Measurements from ENCODE around the gene USP40. TPM values are rescaled to one million over a fixed set of nuclear protein-coding genes. Genes with fewer than 3 reads are reported as not detected.

USP40 gene
- polyA plus RNA-seq, 2 of the 4 experiments (the other 2 are of a cell fraction) = 22.9 to 57.0 TPM

DNA sequence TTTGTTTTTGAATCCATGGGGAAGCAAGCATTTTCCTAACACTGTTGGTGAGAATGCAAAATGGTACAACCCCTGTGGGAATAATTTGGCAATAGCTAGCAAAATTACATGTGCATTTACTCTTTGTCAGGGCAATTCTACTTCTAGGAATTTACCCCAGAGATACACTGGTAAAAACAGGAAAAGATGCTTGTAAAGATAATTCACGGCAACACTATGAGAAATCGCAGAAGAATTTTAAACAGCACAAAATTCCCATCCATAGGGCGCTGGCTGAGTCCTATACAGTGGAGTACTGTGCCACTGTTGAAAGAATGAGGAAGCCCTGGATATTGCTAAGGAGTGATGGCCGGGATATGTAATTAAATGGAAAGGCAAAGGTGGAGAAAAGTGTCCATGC, 136.5 kb downstream of the USP40 start:
- H3K4me1 ChIP-seq = peaks cover 76% of the 10 kb centered on the region
- ChIA-PET CTCF (interaction anchor here (1.0 to 23.2 kb wide), 7 partner anchors 9 to 403 kb away, joined by 3 to 356 read pairs (median 4); partner anchors contain the start of gene ATG16L1), POLR2A (no interaction called here)

More for the DNA sequence above, 136.5 kb downstream of the USP40 start:
- Histone ChIP-seq H3K9me3 (peaks cover 10% of the 10 kb centered on the region), H3K27ac (peak overlapping the region; percentile 95 to 99), H3K4me2 (peak overlapping the region; percentile 63), H3K4me3 (0 out of 3 replicates have a peak overlapping the region, but pooled peaks have one; percentile 5)
- TF ChIP-seq HOXB13 (CRISPR knock-in tag; IDR thresholded peaks at IDR 0.05; ENCODE audit: low read depth) = no peak
- TF ChIP-seq HOXA7 (CRISPR knock-in tag; IDR thresholded peaks at IDR 0.05) = 0 out of 2 replicates have a peak, but pooled peaks have one; percentile 72
- peak in 1 of 2 experiments; percentile 25; a peak in 1 of 5 replicates for TF ChIP-seq EP300 (IDR thresholded peaks at IDR 0.05)
- TF ChIP-seq TFCP2L1 (CRISPR knock-in tag; IDR thresholded peaks at IDR 0.05) = no peak
- no peak for TF ChIP-seq KDM5A (IDR thresholded peaks at IDR 0.05)
- TF ChIP-seq RARB (CRISPR knock-in tag; IDR thresholded peaks at IDR 0.05) = no peak
- TF ChIP-seq, protein P1, sequence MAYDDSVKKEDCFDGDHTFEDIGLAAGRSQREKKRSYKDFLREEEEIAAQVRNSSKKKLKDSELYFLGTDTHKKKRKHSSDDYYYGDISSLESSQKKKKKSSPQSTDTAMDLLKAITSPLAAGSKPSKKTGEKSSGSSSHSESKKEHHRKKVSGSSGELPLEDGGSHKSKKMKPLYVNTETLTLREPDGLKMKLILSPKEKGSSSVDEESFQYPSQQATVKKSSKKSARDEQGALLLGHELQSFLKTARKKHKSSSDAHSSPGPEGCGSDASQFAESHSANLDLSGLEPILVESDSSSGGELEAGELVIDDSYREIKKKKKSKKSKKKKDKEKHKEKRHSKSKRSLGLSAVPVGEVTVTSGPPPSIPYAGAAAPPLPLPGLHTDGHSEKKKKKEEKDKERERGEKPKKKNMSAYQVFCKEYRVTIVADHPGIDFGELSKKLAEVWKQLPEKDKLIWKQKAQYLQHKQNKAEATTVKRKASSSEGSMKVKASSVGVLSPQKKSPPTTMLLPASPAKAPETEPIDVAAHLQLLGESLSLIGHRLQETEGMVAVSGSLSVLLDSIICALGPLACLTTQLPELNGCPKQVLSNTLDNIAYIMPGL (CRISPR knock-in tag; IDR thresholded peaks at IDR 0.05; ENCODE audit: borderline replicate concordance) = no peak
- TF ChIP-seq, protein P2, sequence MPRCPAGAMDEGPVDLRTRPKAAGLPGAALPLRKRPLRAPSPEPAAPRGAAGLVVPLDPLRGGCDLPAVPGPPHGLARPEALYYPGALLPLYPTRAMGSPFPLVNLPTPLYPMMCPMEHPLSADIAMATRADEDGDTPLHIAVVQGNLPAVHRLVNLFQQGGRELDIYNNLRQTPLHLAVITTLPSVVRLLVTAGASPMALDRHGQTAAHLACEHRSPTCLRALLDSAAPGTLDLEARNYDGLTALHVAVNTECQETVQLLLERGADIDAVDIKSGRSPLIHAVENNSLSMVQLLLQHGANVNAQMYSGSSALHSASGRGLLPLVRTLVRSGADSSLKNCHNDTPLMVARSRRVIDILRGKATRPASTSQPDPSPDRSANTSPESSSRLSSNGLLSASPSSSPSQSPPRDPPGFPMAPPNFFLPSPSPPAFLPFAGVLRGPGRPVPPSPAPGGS (IDR thresholded peaks at IDR 0.05) = no peak
- peak in 1 of 2 experiments; percentile 46; a peak in 1 of 4 replicates for TF ChIP-seq CEBPB (IDR thresholded peaks at IDR 0.05)
- TF ChIP-seq BHLHE40 (IDR thresholded peaks at IDR 0.05; ENCODE audit: low read depth, low read length) = no peak
- TF ChIP-seq HDAC2 (IDR thresholded peaks at IDR 0.05) = no peak
- TF ChIP-seq, protein P3, sequence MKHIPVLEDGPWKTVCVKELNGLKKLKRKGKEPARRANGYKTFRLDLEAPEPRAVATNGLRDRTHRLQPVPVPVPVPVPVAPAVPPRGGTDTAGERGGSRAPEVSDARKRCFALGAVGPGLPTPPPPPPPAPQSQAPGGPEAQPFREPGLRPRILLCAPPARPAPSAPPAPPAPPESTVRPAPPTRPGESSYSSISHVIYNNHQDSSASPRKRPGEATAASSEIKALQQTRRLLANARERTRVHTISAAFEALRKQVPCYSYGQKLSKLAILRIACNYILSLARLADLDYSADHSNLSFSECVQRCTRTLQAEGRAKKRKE (CRISPR knock-in tag; IDR thresholded peaks at IDR 0.05; ENCODE audit: low read depth) = peak; percentile 57; the same call in 1 of the 2 replicates
- no peak for TF ChIP-seq FOXS1 (CRISPR knock-in tag; IDR thresholded peaks at IDR 0.05)
- no peak for TF ChIP-seq FOSL2 (IDR thresholded peaks at IDR 0.05)
- TF ChIP-seq FOSL2 (CRISPR knock-in tag; IDR thresholded peaks at IDR 0.05) = peak; percentile 36; the same call in 1 of the 2 replicates
- TF ChIP-seq GATA3 (IDR thresholded peaks at IDR 0.05; ENCODE audit: borderline replicate concordance) = peak; percentile 86
- no peak for TF ChIP-seq PHF8 (IDR thresholded peaks at IDR 0.05; ENCODE audit: borderline replicate concordance, low read depth)
- TF ChIP-seq POLR2A (IDR thresholded peaks at IDR 0.05; ENCODE audit: low read length) = no peak
- no peak for TF ChIP-seq CBX2 (IDR thresholded peaks at IDR 0.05; ENCODE audit: borderline replicate concordance, low read depth)
- TF ChIP-seq, protein P4, sequence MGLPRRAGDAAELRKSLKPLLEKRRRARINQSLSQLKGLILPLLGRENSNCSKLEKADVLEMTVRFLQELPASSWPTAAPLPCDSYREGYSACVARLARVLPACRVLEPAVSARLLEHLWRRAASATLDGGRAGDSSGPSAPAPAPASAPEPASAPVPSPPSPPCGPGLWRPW (IDR thresholded peaks at IDR 0.05) = no peak
- TF ChIP-seq NPAS2 (CRISPR knock-in tag; IDR thresholded peaks at IDR 0.05; ENCODE audit: borderline replicate concordance) = no peak
- no peak for TF ChIP-seq ZC3H11A (IDR thresholded peaks at IDR 0.05)
- no peak for TF ChIP-seq RAD21 (conservative IDR thresholded peaks at IDR 0.05 in 1 of 2, IDR thresholded peaks at IDR 0.05 in 1 of 2)
- no peak for TF ChIP-seq TP53 (CRISPR knock-in tag; IDR thresholded peaks at IDR 0.05)
- TF ChIP-seq, protein P5, sequence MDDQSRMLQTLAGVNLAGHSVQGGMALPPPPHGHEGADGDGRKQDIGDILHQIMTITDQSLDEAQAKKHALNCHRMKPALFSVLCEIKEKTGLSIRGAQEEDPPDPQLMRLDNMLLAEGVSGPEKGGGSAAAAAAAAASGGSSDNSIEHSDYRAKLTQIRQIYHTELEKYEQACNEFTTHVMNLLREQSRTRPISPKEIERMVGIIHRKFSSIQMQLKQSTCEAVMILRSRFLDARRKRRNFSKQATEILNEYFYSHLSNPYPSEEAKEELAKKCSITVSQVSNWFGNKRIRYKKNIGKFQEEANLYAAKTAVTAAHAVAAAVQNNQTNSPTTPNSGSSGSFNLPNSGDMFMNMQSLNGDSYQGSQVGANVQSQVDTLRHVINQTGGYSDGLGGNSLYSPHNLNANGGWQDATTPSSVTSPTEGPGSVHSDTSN (IDR thresholded peaks at IDR 0.05) = no peak
- no peak for TF ChIP-seq HEYL (CRISPR knock-in tag; IDR thresholded peaks at IDR 0.05)
- no peak for TF ChIP-seq ZNF302 (CRISPR knock-in tag; IDR thresholded peaks at IDR 0.05)
- no peak for TF ChIP-seq CBX8 (IDR thresholded peaks at IDR 0.05)
- TF ChIP-seq ESRRA (IDR thresholded peaks at IDR 0.05; ENCODE audit: borderline replicate concordance, low read length) = no peak
- TF ChIP-seq, protein P6, sequence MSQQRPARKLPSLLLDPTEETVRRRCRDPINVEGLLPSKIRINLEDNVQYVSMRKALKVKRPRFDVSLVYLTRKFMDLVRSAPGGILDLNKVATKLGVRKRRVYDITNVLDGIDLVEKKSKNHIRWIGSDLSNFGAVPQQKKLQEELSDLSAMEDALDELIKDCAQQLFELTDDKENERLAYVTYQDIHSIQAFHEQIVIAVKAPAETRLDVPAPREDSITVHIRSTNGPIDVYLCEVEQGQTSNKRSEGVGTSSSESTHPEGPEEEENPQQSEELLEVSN (IDR thresholded peaks at IDR 0.05; ENCODE audit: borderline replicate concordance, low read depth) = no peak
- TF ChIP-seq CHD2 (IDR thresholded peaks at IDR 0.05; ENCODE audit: low read length, partially characterized antibody) = no peak
- ATAC-seq (peak in 1 of 2 experiments; percentile 63; a peak in 3 of 6 replicates), DNase-seq (ENCODE audit: low read depth in 1 of 2, low spot score in 1 of 2) (peak in 1 of 2 experiments; percentile 66), FAIRE-seq (no peak)
- WGBS (ENCODE audit: missing lambda C conversion rate) = 14% methylated on average over 4 of the region's 4 CpGs
